Neural crest cell (in vitro differentiated cells): Measurements from ENCODE around the gene PMIS2. TPM values are rescaled to one million over a fixed set of nuclear protein-coding genes. Genes with fewer than 3 reads are reported as not detected.

Experiments
- DNase-seq: peaks from one replicate; pipeline ENCODE4 v3.0.0; 2021; ENCODE audit warnings: low read depth, mixed read lengths, low spot score
- H3K27ac Mint-ChIP-seq: one replicate; pipeline ENCODE4 v1.8.0; 2021; ENCODE audit warnings: mild to moderate bottlenecking, mixed read lengths; ENCODE audit not compliant: unreplicated experiment
- H3K27me3 Mint-ChIP-seq: 2 replicates; pipeline ENCODE4 v1.8.0; 2021; ENCODE audit warnings: low read depth, mild to moderate bottlenecking, mixed read lengths
- H3K36me3 Mint-ChIP-seq: 2 replicates; pipeline ENCODE4 v1.8.0; 2021; ENCODE audit warnings: low read depth, mild to moderate bottlenecking, mixed read lengths
- H3K4me1 Mint-ChIP-seq: 2 replicates; pipeline ENCODE4 v1.8.0; 2021; ENCODE audit warnings: mixed read lengths
- H3K4me3 Mint-ChIP-seq: one replicate; pipeline ENCODE4 v1.8.0; 2021; ENCODE audit warnings: mild to moderate bottlenecking, mixed read lengths
- H3K9me3 Mint-ChIP-seq: 2 replicates; pipeline ENCODE4 v1.8.0; 2021; ENCODE audit warnings: mixed read lengths
- total RNA-seq: library from RNA; stranded (reverse); gene quantifications from 2 replicates; pipeline ENCODE4 v1.2.1, GENCODE V29; 2021
- TF ChIP-seq, protein P1 (sequence below): fragments of 200-600 bp; sonication (generic); conservative IDR thresholded peaks from 2 replicates; pipeline ENCODE4 v1.5.0; 2021; ENCODE audit warnings: antibody characterized with exemption, mild to moderate bottlenecking

PMIS2 gene
- total RNA-seq, 1 donor from 2014 or later: not detected

DNA sequence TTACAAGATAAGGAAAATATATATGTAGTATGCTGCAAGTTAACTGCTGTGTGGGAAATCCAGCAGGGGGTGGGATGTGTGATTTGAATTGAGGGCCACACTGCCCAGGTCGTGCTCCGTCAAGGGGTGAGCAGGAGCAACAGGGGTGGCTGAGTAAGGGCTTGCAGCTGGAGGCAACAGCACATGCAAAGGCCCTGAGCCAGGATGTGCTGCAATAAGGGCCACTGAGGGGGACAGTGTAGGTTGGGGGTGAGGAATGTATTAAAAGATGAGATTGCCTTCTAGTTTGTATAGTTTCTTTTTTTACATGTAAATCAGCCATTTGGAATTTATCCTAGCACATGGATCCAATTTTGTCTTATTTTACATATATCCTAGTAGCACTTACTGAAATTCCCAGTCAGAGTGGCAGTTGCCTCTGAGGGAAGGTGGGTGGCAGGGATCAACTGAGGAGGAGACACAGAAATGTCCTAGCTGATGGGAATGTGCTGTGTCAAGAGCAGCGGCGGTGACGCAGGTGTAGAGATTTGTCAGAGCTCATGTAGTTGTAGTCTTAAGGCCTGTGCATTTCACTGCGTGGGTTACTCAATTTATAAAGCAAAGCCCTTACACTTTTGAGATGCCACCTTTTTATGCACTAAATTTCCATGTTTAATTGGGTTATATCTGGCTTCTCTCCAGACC lies 37.5 kb downstream of the PMIS2 start:
- no peaks in the 10 kb centered on the region for H3K9me3 Mint-ChIP-seq
- no peaks in the 10 kb centered on the region for H3K36me3 Mint-ChIP-seq
- no peaks in the 10 kb centered on the region for H3K27me3 Mint-ChIP-seq
- H3K4me1 Mint-ChIP-seq: peaks cover 6% of the 10 kb centered on the region
- H3K27ac Mint-ChIP-seq: no peak overlapping the region
- TF ChIP-seq, protein P1, sequence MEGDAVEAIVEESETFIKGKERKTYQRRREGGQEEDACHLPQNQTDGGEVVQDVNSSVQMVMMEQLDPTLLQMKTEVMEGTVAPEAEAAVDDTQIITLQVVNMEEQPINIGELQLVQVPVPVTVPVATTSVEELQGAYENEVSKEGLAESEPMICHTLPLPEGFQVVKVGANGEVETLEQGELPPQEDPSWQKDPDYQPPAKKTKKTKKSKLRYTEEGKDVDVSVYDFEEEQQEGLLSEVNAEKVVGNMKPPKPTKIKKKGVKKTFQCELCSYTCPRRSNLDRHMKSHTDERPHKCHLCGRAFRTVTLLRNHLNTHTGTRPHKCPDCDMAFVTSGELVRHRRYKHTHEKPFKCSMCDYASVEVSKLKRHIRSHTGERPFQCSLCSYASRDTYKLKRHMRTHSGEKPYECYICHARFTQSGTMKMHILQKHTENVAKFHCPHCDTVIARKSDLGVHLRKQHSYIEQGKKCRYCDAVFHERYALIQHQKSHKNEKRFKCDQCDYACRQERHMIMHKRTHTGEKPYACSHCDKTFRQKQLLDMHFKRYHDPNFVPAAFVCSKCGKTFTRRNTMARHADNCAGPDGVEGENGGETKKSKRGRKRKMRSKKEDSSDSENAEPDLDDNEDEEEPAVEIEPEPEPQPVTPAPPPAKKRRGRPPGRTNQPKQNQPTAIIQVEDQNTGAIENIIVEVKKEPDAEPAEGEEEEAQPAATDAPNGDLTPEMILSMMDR: no peak
- H3K4me3 Mint-ChIP-seq: peak overlapping the region; percentile 54
- DNase-seq: no peak

DNA sequence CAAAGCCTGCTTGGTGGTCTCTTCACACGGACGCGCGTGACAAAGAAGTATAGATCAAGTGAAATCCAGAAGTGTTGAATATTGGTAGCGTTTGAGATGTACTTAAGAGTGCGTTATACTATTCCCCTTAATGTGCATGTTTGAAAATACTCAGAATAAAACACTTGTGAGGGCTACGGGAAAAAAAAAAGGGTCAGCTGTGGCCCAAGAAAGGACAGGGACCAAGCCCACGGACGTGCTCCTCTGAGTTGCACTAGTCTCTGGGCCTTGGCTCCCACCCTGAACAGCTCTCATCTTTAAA lies 42.2 kb downstream of the PMIS2 start:
- no peak for DNase-seq
- Mint-ChIP-seq H3K27ac (peak overlapping the region; percentile 54), H3K4me3 (peak overlapping the region; percentile 95), H3K36me3 (peaks cover 3% of the 10 kb centered on the region), H3K27me3 (no peaks in the 10 kb centered on the region), H3K4me1 (peaks cover 15% of the 10 kb centered on the region), H3K9me3 (no peaks in the 10 kb centered on the region)
- TF ChIP-seq, protein P1: no peak

DNA sequence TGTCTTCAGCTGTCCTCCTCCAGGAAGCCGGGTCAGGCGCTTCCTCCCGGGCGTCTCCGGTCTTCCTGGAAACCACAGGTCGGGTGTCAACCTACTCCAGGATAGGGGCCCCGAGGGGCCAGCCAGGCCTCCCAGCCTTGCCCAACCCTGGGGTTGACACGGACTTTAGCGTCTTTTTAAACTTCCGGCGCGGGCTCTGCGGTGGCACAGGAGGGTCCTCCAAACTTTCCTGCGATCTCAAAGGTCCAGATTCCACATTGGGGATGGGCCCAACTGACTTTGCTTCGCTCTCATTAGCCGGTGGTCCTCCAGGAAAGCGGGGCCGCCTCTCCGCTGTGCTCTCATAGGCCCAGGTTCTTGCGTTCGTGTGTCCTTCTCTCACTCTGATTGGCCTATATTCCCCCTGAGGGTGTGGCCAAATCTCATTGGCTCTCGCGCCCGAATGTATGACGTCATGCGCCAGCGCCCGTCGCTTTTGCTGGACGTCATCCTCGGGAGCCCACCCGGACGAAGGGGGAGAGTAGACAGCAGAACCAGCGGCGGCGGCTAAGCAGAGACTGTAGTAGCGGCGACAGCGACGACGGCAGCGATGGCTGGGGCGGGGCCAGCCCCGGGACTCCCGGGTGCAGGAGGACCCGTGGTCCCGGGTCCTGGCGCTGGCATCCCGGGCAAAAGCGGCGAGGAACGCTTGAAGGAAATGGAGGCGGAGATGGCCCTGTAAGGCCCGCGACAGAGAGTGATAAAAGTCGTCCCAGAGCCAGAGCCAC lies 42.8 kb downstream of the PMIS2 start, which contains the start of gene RBM42:
Gene RBM42, plus strand, starts transcription at position 472 of the 767 bp plus-strand sequence. Its CDS starts 118 bp downstream, at position 590.
- H3K36me3 Mint-ChIP-seq: peaks cover 3% of the 10 kb centered on the region
- H3K27ac Mint-ChIP-seq: peak within 1 kb of the TSS; percentile 69
- TF ChIP-seq, protein P1: no peak
- H3K9me3 Mint-ChIP-seq: no peaks in the 10 kb centered on the region
- peak; percentile 97 for DNase-seq
- peaks cover 15% of the 10 kb centered on the region for H3K4me1 Mint-ChIP-seq
- peak within 1 kb of the TSS; percentile 95 for H3K4me3 Mint-ChIP-seq
- no peaks in the 10 kb centered on the region for H3K27me3 Mint-ChIP-seq

DNA sequence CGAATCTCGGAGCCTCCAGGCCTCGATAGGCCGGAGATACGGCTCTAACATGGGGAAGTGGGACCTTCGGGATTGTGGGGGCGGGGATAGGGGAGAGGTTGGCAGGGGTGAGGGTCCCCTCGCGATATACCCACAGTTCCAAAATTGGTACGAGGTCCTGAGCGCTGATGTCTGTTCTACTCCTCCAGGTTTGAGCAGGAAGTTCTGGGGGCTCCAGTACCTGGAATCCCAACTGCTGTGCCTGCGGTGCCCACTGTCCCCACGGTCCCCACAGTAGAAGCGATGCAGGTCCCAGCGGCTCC lies 43.3 kb downstream of the PMIS2 start:
- Mint-ChIP-seq H3K36me3 (peaks cover 3% of the 10 kb centered on the region), H3K27me3 (no peaks in the 10 kb centered on the region), H3K9me3 (no peaks in the 10 kb centered on the region), H3K4me3 (peak overlapping the region; percentile 95), H3K27ac (no peak overlapping the region), H3K4me1 (peaks cover 15% of the 10 kb centered on the region)
- TF ChIP-seq, protein P1: no peak
- no peak for DNase-seq

DNA sequence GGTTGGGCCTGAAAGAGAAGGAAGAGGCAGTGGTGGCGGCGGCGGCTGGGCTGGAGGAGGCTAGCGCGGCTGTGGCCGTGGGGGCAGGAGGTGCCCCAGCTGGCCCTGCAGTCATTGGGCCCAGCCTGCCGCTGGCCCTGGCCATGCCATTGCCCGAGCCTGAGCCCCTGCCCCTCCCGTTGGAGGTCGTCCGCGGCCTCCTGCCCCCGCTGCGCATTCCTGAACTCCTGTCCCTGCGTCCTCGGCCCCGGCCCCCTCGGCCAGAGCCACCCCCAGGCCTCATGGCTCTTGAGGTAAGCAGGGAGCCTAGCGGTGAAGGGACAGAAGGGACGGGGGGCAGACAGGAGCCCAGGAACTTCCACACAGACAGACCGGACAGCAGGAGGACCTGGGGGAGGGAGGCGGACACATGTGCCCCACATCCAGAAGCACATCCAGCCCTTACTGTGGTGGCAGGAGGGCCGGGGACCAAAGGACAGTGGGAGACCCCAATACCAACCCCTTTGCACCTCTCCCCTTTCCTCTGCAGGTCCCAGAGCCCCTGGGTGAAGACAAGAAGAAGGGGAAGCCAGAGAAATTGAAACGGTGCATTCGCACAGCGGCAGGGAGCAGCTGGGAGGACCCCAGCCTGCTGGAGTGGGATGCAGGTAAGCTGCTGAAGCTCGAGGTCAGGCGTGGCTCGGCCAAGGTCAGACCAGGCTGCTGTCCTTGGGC lies 47.9 kb downstream of the PMIS2 start:
- TF ChIP-seq, protein P1: no peak
- Mint-ChIP-seq H3K4me3 (no peak overlapping the region), H3K27ac (no peak overlapping the region), H3K9me3 (no peaks in the 10 kb centered on the region), H3K36me3 (peaks cover 7% of the 10 kb centered on the region), H3K4me1 (peaks cover 5% of the 10 kb centered on the region), H3K27me3 (no peaks in the 10 kb centered on the region)
- no peak for DNase-seq
